Kidney tubule cell (primary cell): ENCODE measurements around the gene STK10.

ENCODE experiments used
- DNase-seq: peaks from one replicate; pipeline ENCODE4 v3.0.0-alpha.2; 2018; ENCODE audit warnings: low spot score

Gene STK10

DNA sequence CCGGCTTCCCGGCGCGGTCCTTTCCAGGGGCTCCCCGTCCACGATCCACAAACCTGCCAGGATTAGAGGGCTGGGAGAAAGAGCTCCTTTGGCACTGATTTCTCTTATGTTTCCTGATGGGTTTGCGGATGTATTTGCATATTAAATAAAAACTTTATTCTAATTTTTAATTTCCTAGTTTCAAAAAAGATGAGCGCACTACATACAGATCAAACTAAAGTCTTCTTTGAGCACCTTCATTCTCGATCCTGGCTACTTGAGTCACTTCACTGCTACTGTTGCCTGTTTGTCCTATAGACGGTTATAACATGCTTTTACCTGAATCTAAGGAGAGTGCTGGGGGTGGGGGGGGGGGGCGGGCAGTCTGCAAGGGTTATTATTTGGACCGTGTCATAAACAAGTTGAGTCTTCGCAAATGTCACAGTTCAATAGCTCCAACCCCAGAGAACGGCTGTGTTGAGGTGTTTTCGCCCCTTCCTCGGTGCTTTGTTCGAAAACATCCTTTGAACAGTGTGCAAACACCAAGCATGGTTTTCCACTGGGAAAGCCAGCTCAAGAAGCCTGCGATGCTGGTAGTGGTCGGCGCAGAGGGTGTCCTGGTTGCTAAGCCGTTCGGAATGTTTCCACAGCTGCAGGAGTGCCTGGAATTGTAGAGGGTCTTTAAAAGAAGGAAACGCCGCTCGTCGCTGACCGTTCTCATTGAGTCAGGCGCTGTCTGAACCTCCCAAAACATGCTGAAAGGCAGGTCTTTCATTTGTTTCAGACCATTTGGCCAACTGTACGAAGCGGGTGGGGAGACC is 1.1 kb upstream of the STK10 start:
- DNase-seq: no peak

DNA sequence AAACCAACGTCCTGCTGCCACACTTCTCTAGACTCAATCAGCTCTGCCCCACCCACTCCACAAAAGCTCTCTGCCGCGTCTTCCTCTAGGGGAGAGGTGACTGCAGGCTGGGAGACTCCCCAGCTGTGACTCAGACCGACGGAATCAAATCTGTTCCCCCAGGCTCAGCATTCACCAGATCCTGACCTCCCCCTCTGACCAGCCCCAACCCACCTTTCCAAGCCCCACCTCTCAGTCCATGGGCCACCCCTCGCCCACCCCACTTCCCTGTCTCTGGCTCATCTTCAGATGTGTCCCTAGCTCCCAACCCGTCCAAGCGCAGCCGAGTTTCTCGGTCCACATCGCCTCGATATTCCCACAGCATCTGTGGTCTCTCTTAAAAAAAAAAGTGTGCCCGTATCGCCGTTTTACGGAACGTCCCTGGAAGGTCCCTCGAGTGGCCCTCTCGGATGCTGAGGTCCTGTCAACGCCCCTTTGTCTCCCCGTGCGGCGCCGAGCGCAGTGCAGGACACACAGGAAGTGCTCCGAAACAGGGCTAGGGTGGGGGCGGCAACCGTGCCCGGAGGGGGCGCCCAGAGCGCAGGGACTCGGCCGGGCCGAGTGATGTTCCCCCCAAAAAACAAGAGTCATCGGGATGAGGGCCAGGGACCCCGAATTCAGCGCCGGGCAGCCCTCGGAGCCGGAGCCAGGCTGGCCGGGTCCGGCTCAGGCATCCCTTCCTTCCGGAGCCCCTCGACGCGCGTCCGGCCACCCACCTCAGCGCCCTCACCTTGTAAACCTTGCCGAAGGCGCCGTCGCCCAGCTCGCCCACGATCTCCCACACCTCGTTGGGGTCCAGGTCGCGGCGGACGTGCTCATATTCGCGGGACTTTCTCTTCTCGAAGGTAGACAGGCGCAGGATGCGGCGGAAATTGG is 649 bp downstream of the STK10 start:
- DNase-seq: peak; percentile 84

DNA sequence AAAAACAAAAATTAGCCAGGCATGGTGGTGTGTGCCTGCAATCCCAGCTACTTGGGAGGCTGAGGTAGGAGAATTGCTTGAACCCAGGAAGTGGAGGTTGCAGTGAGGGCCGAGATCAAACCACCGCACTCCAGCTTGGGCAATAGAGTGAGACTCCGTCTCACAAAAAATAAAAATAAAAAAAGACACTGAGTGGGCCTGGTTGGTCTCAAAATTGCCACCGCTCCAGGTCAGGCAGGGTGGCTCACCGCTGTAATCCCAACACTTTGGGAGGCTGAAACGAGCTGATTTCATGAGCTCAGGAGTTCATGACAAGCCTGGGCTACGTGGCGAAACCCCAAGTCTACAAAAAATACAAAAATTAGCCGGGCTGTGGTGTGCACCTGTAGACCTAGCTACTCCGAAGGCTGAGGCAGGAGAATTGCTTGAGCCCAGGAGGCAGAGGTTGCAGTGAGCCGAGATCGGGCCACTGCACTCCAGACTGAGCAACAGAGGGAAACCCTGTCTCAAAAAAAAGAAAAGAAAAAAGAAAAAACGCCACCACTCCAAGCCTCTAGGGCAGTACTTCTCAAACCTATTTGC is 1.8 kb downstream of the STK10 start:
- no peak for DNase-seq

GRCh38 chr5:172185096-172185461 is 2.9 kb downstream of the STK10 start:
- no peak for DNase-seq

DNA sequence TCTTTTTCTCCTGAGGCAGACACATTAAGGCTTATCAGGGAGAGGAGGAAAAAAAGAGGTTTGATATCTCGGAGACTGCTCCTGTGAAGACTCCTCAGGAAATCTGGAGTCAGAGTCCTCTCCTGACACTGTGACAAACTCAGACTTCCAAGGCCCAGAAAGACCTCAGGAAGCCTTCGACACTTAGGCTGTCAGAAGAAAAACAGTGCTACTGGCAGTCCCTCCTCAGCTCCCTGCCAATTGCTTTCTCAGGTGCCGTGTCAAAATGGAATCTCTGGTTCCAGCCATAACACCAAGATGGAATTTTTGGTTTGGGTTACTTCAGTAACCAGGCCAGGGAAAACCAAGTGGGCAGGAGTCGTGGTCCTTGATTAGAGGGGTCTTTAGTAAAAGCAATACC is 4.1 kb downstream of the STK10 start:
- no peak for DNase-seq

DNA sequence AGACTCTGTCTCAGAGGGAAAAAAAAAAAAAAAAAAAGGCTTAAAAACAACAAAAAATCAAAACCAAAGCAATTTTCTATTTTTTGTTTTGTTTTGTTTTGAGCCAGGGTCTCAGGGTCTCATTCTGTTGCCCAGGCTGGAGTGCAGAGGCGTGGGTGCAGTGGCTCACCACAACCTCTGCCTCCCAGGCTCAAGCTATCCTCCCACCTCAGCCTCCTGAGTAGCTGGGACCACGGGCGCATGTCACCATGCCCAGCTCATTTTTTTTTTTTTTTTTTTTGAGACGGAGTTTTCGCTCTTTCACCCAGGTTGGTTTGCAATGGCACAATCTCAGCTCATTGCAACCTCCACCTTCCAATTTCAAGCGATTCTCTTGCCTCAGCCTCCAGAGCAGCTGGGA is 5.7 kb downstream of the STK10 start:
- no peak for DNase-seq

DNA sequence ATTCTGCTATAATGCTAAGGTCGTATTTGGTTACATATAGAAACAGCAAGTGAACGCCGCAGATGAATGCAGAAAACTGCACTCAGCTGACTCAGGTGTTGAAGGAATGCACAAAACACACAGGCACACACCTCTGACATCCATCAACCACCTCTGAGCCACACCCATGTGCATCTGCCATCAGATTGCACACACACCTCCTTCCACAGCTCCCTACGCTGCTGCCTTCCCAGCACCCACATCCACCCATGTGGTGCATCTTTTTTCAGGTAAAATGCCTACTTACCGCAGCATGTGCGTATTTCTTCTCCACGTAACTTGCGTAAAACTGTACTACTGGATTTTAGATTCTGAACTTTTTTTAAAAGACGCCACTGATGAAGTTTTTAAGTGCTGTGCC is 7.1 kb downstream of the STK10 start:
- DNase-seq: no peak

- DNase-seq: no peak
Observed at GRCh38 chr5:172178991-172179989, 8.7 kb downstream of the STK10 start.

- no peak for DNase-seq
Observed at GRCh38 chr5:172178301-172178987, 9.6 kb downstream of the STK10 start.

GRCh38 chr5:172177176-172177575 is 10.8 kb downstream of the STK10 start:
- no peak for DNase-seq

- no peak for DNase-seq
Observed at GRCh38 chr5:172175263-172175719, 12.7 kb downstream of the STK10 start.

DNA sequence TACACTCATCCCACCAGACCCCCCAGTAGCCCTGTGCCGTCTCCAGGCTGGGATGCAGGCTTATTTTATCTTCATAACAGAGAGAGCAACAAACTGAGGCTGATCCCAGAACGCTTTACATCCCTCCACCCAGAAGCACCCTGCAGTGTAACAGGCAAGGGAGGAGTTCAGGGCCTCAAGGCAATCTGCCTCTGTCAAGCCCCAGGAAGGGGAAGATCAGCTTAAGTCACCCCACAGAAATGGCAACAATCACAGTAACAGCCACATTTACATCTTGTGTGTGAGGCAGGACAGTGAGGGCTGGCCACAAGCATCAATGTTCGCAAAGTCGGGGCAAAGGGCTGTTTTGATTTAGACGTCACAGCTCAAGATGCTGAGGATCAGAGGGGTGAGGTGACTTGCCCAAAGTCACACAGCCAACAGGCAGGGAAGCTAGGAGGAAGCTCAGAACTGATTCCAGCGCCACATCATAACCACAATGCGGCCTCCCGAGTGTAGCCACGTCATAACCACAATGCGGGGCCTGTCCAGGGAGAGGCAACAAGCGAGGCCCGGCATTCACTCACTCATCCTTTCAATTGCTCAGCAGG is 14.4 kb downstream of the STK10 start:
- peak; percentile 28 for DNase-seq

DNA sequence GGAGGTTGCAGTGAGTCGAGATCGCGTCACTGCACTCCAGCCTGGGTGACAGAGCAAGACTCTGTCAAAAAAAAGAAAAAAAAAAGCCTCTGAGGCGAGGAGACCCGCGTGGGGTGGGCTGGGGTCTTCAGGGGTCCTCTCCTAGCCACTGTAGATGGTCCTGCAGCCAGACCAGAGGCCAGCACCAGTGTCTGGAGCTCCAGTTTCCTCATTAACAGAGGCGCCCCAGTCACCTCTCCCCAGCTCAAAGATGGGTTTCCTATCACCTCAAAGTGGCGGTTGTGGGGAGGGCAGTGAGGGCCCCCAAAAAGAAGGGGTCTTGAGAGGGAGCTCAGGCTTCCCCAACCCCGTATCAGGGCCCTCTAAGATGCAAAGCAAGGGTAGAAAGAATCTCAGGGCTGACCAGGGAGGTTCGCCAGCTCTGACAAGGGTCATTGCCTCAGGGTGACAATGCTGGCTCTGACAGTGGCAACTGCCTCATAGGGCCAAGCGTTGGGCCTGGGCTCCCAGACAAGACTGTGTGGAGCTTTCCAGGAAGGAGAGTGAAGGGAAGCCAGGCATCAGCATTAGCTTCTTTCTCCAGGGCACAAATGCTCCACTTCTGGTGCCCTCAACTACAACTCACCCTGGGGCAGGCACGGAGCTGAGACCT is 15.0 kb downstream of the STK10 start:
- no peak for DNase-seq

GRCh38 chr5:172171118-172171517 is 16.9 kb downstream of the STK10 start:
- DNase-seq: no peak

DNA sequence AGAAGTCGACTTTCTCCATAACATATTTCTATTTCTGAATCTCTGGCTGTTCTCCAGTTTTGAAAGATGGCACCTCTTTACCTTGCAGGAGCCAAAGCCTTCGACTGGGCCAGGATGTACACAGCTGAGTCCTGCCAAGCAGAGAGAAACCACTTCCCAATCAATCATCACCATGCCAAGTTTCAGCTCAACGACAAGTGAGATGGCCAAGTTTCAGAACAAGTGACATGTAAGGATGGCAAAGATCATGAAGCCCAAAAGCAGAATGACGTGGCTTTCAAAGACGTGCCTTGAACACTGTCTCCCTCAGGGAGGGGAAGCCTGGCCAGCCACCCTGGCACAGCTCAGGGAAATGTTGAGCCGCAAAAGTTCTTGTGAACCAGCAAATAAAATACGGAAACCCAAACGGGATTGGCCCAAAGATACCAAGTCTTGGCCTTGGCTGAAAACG is 17.7 kb downstream of the STK10 start:
- DNase-seq: no peak

- DNase-seq: no peak
Observed at GRCh38 chr5:172169216-172169615, 18.8 kb downstream of the STK10 start.

- DNase-seq: no peak
Observed at GRCh38 chr5:172168311-172168710, 19.7 kb downstream of the STK10 start.

DNA sequence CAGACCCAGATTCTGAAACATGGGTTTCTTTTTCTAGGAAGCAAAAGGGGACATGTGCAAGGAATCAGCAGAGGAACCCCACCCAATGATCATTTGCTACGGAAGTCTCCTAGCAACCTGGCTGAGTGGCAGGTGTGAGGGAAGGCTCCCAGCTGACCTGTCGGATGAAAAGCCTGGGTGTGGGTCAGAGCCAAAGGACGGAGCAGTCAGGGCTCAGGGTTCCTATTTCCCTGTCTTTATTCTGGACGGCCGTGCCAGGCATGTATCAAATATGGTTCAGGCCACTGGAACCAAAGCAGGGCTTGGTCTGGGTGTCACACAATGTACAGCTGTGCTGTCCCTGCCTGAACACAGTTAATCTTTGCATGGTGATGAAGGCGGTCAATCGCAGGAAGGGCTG is 20.1 kb downstream of the STK10 start:
- DNase-seq: no peak

DNA sequence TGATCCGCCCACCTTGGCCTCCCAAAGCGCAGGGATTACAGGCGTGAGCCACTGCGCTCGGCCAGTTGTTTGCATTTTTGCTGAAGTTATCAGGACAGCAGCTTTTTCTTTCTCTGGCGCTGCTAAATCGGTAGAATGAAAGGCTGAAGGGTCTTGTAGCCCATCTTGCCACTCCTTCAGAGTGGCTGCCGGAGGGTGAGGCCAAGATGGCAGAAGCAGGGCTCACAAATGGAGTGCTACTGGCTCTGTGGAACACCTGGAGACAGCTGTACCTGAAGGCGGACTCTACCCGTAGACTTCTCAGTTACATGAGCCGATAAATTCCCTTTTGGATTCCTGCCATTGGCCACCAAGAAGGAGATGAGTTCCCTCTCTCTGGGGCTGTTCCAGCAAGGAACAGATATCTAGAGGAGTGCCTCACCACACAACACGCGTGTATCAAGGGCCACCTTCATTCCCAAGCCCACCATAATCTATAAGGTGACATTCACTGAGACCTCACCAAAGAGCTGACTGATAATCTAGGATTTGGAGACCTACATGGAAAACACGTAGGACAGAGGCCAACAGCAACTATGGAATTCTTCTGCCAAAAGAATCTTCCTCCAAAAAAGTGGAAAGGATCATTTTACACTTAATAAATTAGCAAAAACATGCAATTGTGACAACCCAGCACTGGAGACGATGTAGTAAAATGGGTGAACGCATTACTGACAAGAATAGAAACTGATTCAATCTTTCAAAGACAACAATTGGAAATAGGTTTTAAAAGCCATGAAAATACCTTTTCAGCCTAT is 21.8 kb downstream of the STK10 start:
- DNase-seq: no peak
